Glutamatergic neuron (in vitro differentiated cells): ENCODE results near the gene ZNF488. TPM values are rescaled to one million over a fixed set of nuclear protein-coding genes. Genes with fewer than 3 reads are reported as not detected.

Experiments
- DNase-seq: peaks from one replicate; pipeline ENCODE4 v3.0.0; 2022
- H3K27ac Mint-ChIP-seq: one replicate; pipeline ENCODE4 v1.8.0; 2020; ENCODE audit warnings: mild to moderate bottlenecking, mixed read lengths, inconsistent platforms; ENCODE audit not compliant: unreplicated experiment
- H3K27me3 Mint-ChIP-seq: one replicate; pipeline ENCODE4 v1.8.0; 2020; ENCODE audit warnings: mild to moderate bottlenecking, moderate library complexity, mixed read lengths, inconsistent platforms; ENCODE audit not compliant: unreplicated experiment
- H3K36me3 Mint-ChIP-seq: one replicate; pipeline ENCODE4 v1.8.0; 2020; ENCODE audit warnings: mild to moderate bottlenecking, mixed read lengths, inconsistent platforms; ENCODE audit not compliant: unreplicated experiment
- H3K4me1 Mint-ChIP-seq: one replicate; pipeline ENCODE4 v1.8.0; 2020; ENCODE audit warnings: mild to moderate bottlenecking, low read depth, mixed read lengths, inconsistent platforms; ENCODE audit not compliant: unreplicated experiment
- H3K4me3 Mint-ChIP-seq: one replicate; pipeline ENCODE4 v1.8.0; 2020; ENCODE audit warnings: mild to moderate bottlenecking, mixed read lengths, inconsistent platforms; ENCODE audit not compliant: unreplicated experiment
- H3K9me3 Mint-ChIP-seq: one replicate; pipeline ENCODE4 v1.8.0; 2020; ENCODE audit warnings: mild to moderate bottlenecking, moderate library complexity, mixed read lengths, inconsistent platforms; ENCODE audit not compliant: unreplicated experiment
- total RNA-seq: library from RNA; stranded (reverse); fragmentation: NEBNext Ultra II Directional; extraction: Animal tissue kit (Norgen Biotek cat#: 25700); gene quantifications from one replicate; pipeline ENCODE4 v1.2.1, GENCODE V29; 2021; ENCODE audit not compliant: unreplicated experiment
- TF ChIP-seq, protein P1 (sequence below): fragments of 200-600 bp; sonication (generic); IDR thresholded peaks from one replicate; pipeline ENCODE4 v1.5.0; 2021; ENCODE audit not compliant: partially characterized antibody, unreplicated experiment

Gene ZNF488
- total RNA-seq, 1 donor from 2014 or later: 3.3 TPM

DNA sequence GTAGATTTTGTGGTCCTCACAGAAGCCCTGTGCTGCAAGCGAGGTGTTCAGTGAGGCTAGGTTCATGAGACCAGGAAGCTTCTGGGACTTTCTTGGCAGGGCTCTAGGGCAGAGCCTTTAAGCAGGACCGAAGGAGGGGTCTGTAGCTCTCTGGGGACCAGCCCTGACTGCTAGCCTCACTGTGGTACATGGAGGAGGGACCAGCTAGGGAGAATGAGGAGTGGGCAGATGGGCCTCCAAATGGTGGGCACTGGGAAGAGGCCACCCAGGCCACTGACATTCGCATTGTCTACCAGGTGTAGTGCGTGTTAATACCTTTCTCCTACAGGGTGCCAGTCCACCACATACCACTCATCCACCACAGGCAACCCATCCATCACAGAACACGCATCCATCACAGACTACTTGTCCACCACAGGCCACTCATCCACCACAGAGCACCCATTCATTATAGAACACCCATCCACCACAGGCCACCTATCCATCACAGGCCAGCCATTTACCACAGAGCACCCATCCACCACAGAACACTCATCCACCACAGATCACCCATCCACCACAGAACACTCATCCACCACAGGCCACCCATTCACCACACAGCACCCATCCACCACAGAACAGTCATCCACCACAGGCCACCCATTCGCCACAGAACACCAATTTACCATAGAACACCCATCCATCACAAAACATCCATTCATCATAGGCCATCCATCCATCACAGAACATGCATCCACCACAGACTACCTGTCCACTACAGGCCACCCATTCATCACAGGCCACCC, 31.6 kb upstream of the ZNF488 start:
- no peaks in the 10 kb centered on the region for H3K27me3 Mint-ChIP-seq
- no peaks in the 10 kb centered on the region for H3K9me3 Mint-ChIP-seq
- TF ChIP-seq, protein P1, sequence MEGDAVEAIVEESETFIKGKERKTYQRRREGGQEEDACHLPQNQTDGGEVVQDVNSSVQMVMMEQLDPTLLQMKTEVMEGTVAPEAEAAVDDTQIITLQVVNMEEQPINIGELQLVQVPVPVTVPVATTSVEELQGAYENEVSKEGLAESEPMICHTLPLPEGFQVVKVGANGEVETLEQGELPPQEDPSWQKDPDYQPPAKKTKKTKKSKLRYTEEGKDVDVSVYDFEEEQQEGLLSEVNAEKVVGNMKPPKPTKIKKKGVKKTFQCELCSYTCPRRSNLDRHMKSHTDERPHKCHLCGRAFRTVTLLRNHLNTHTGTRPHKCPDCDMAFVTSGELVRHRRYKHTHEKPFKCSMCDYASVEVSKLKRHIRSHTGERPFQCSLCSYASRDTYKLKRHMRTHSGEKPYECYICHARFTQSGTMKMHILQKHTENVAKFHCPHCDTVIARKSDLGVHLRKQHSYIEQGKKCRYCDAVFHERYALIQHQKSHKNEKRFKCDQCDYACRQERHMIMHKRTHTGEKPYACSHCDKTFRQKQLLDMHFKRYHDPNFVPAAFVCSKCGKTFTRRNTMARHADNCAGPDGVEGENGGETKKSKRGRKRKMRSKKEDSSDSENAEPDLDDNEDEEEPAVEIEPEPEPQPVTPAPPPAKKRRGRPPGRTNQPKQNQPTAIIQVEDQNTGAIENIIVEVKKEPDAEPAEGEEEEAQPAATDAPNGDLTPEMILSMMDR: no peak
- peaks cover 4% of the 10 kb centered on the region for H3K4me1 Mint-ChIP-seq
- H3K4me3 Mint-ChIP-seq: no peak overlapping the region
- no peak for DNase-seq
- no peak overlapping the region for H3K27ac Mint-ChIP-seq
- H3K36me3 Mint-ChIP-seq: no peaks in the 10 kb centered on the region

DNA sequence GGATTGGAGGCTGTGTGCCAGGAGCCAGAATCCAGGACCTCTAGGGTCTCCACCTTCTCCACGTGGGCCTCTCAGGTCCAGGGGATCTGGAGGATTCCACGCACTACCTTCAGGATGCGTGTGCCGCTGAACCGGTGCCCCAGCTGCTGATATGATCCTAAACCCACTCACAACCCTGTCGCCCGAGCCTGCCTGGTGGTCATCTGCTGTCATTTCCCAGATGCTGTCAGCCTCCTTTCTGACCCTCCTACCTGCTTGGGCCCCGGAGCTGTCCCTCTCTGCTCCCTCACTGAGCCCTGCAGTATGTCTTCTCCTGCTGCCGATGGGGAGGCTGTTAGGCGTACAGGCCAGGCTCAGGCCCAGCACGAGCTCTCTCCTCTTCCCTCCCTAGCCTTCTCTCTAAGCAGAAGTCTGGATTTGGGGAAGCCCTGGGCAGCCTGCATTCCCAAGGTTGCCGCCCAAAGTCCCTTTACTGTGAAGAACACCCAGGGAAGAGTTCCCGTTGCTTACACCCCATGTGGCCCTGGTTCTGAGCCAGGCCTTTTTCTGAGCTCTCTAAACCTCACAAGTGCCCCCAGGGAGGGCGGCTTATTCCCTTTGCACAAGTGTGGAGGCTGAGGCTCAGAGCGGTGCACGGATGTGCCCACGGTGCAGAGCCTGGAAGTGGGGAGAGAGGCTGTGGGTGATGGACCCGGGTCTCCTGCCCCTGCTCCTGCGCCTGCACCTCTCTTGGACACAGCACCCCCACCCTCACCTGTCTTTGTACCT, 30.8 kb upstream of the ZNF488 start:
- Mint-ChIP-seq H3K36me3 (no peaks in the 10 kb centered on the region), H3K9me3 (no peaks in the 10 kb centered on the region), H3K4me3 (no peak overlapping the region), H3K27ac (no peak overlapping the region), H3K27me3 (peaks cover 3% of the 10 kb centered on the region), H3K4me1 (peaks cover 7% of the 10 kb centered on the region)
- TF ChIP-seq, protein P1: no peak
- no peak for DNase-seq

DNA sequence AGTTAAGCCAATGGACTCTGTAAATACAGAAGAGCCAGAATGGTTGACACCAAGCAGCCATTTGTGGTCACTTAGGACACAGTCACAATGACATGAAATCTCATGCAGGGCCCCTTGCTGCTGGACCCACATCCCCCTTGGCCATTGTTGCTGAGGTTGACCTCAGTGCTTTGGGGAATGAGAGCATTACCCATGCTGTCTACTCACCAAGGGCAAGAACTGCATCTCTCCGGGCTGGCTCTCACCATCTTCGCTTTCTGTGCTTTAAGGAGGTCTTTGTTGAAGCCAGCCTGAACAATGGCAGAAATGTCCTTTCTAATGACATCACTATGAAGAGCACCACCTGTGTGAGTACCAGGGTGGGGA, 30.1 kb upstream of the ZNF488 start:
- peaks cover 3% of the 10 kb centered on the region for H3K27me3 Mint-ChIP-seq
- DNase-seq: no peak
- H3K36me3 Mint-ChIP-seq: no peaks in the 10 kb centered on the region
- TF ChIP-seq, protein P1: no peak
- H3K4me3 Mint-ChIP-seq: no peak overlapping the region
- H3K9me3 Mint-ChIP-seq: no peaks in the 10 kb centered on the region
- peaks cover 10% of the 10 kb centered on the region for H3K4me1 Mint-ChIP-seq
- no peak overlapping the region for H3K27ac Mint-ChIP-seq

DNA sequence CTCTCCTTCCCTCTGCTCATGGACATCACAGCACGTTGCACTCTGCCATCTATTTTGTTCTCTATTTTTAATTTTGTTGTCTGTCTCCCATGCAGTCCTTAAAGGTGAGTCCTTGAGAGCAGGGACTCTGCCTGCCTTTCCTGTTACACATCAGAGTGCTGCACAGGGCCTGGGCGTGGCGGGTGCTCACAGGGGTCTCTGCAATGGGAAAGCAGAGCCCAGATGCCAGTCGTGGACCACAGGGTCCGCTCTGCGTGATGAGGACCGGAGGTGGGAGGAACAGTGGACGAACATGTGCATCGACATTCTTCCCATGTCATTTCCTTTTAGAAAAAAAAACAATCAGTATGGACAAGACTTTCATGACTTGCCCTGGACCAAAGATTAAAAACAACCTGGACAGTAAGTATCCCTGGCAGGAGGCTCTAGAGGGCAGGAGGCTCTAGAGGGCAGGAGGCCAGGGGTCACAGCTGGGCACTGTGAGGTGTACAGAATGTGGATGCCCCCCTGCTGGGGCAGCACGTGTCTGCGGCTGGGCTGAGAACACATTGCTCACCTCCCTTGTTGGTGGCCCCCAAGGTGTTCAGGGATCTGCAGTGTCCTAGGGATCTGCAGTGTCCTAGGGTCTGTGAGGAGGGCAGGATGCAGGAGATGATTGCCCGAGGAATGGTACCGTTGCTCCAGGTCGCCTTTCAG, 29.6 kb upstream of the ZNF488 start:
- peaks cover 10% of the 10 kb centered on the region for H3K4me1 Mint-ChIP-seq
- no peak overlapping the region for H3K4me3 Mint-ChIP-seq
- H3K36me3 Mint-ChIP-seq: no peaks in the 10 kb centered on the region
- H3K27me3 Mint-ChIP-seq: peaks cover 3% of the 10 kb centered on the region
- no peak for DNase-seq
- no peaks in the 10 kb centered on the region for H3K9me3 Mint-ChIP-seq
- no peak overlapping the region for H3K27ac Mint-ChIP-seq
- TF ChIP-seq, protein P1: no peak
